OCI-LY7 (cell line): ENCODE measurements around the gene TMPRSS6.

Experiments
- CTCF ChIP-seq: fragments of 200-600 bp; sonication (generic); conservative IDR thresholded peaks from 2 replicates; pipeline ENCODE4 v1.5.1; 2014; ENCODE audit warnings: mild to moderate bottlenecking, antibody characterized with exemption, low read length, moderate library complexity, mixed read lengths
- EZH2phosphoT487 ChIP-seq: fragments of 200-600 bp; sonication (generic); IDR thresholded peaks from 2 replicates; pipeline ENCODE4 v1.6.1; 2018; ENCODE audit warnings: low read depth, borderline replicate concordance, mild to moderate bottlenecking, mixed run types, antibody characterized with exemption, low read length, moderate library complexity, mixed read lengths

- TF ChIP-seq CTCF (no peak), EZH2phosphoT487 (no peak)
Observed at GRCh38 chr22:37054056-37054395, 55.5 kb downstream of the TMPRSS6 start.
